ENCODE data around the gene MAJIN. TPM values are rescaled to one million over a fixed set of nuclear protein-coding genes. Genes with fewer than 3 reads are reported as not detected.

Gene MAJIN
- total and polyA plus RNA-seq, 10 of the 15 experiments (the other 5 are each of a cell fraction or from before 2014, with no cell fraction given) = 0.10 TPM; not detected in 9

- TF ChIP-seq BCL3 (IDR thresholded peaks at IDR 0.05; ENCODE audit: borderline replicate concordance, insufficient read depth, low read depth, low read length, poor library complexity, severe bottlenecking) = no peak
Measured at GRCh38 chr11:64905516-64906313, 66.2 kb downstream of the MAJIN start (continued).

- H3K4me2 ChIP-seq (ENCODE audit: control insufficient read depth, insufficient read depth) = no peak overlapping the region
- no TSS peak for BruUV-seq (replicated peaks)
- H3K4me1 ChIP-seq (ENCODE audit: control insufficient read depth, insufficient read depth, low read length) = peaks cover 9% of the 10 kb centered on the region
- peaks cover 0 to 2% of the 10 kb centered on the region in 2 experiments; a peak in 2 of 4 replicates for H3K36me3 ChIP-seq (ENCODE audit: control insufficient read depth in 2 of 2, insufficient read depth in 2 of 2, low read length in 1 of 2)
- H3K27ac ChIP-seq (ENCODE audit: control insufficient read depth, insufficient read depth) = no peak overlapping the region
- no peaks in the 10 kb centered on the region for H4K20me1 ChIP-seq (ENCODE audit: control insufficient read depth, insufficient read depth)
- RAD21 ChIA-PET (ENCODE audit: unreplicated experiment) = no interaction called here
- no peak overlapping the region for H3K4me3 ChIP-seq
- no peak for FAIRE-seq
- CTCF ChIA-PET = no interaction called here
- ATAC-seq = no peak
- SMC1A ChIA-PET (ENCODE audit: uncharacterized antibody, unreplicated experiment) = no interaction called here
- intact Hi-C loops (cut with micrococcal nuclease; ENCODE audit: unreplicated experiment) = no loop called here
- H3K9me3 ChIP-seq (replicated peaks; ENCODE audit: control insufficient read depth, insufficient read depth, low read length) = no peaks in the 10 kb centered on the region
- no peaks in the 10 kb centered on the region for H3K27me3 ChIP-seq (replicated peaks in 1 of 2; ENCODE audit: control insufficient read depth in 2 of 2, insufficient read depth in 2 of 2, low read length in 1 of 2)
- no peak overlapping the region for H2AFZ ChIP-seq (ENCODE audit: control insufficient read depth, low read depth, low read length)
- POLR2A ChIA-PET = no interaction called here
- no peaks in the 10 kb centered on the region for H3K79me2 ChIP-seq (ENCODE audit: control insufficient read depth, insufficient read depth, low read length)
- in situ Hi-C loops (cut with MboI) = no loop called here
- WGBS (ENCODE audit: insufficient coverage, insufficient replicate concordance, low lambda C conversion rate, missing lambda C conversion rate) = 82% methylated on average over 23 of the region's 23 CpGs
- no peak overlapping the region for H3K9ac ChIP-seq (ENCODE audit: control insufficient read depth, insufficient read depth, low read length)
- DNase-seq (ENCODE audit: low read depth, low spot score) = no peak
- TF ChIP-seq USF1 (IDR thresholded peaks at IDR 0.05; ENCODE audit: borderline replicate concordance, extremely low read length, insufficient read depth, low read depth, low read length) (no peak), PBX3 (IDR thresholded peaks at IDR 0.05; ENCODE audit: insufficient replicate concordance, low read depth, low read length) (no peak), RCOR1 (conservative IDR thresholded peaks at IDR 0.05; ENCODE audit: low read depth, low read length) (no peak), ZBTB4 (CRISPR knock-in tag; IDR thresholded peaks at IDR 0.05) (no peak), POU2F2 (IDR thresholded peaks at IDR 0.05; ENCODE audit: borderline replicate concordance, low read depth, low read length) (no peak), DPF2 (IDR thresholded peaks at IDR 0.05) (no peak), NR2C1 (IDR thresholded peaks at IDR 0.05) (no peak), ZBTB11 (CRISPR knock-in tag; IDR thresholded peaks at IDR 0.05) (no peak)
Measured at GRCh38 chr11:64903291-64903833, 68.5 kb downstream of the MAJIN start.
